HG03457 (cell line): ENCODE data around the gene MINK1.

Source experiments
- ATAC-seq: cut with Tn5 transposase; IDR thresholded peaks from one replicate; pipeline ENCODE4 v1.9.1; 2021; ENCODE audit warnings: moderate number of reproducible peaks; ENCODE audit not compliant: unreplicated experiment

Gene MINK1

GRCh38 chr17:4945176-4945943 lies 112.2 kb downstream of the MINK1 start:
- no peak for ATAC-seq

GRCh38 chr17:4945944-4946280 lies 112.8 kb downstream of the MINK1 start:
- no peak for ATAC-seq

GRCh38 chr17:4946312-4946976 lies 113.3 kb downstream of the MINK1 start:
- ATAC-seq, result no peak

- no peak for ATAC-seq
Observed at GRCh38 chr17:4947010-4947410, 113.9 kb downstream of the MINK1 start.
